ENCODE data around the gene ACTL9.

Gene ACTL9

GRCh38 chr19:8695911-8696310 lies 2.7 kb downstream of the ACTL9 start:
- H3F3A ChIP-seq (ENCODE audit: control insufficient read depth, insufficient read depth) = no peaks in the 10 kb centered on the region
- TF ChIP-seq CTCF (IDR thresholded peaks at IDR 0.05; ENCODE audit: low read depth, low read length, poor library complexity, severe bottlenecking) (no peak), EZH2phosphoT487 (IDR thresholded peaks at IDR 0.05; ENCODE audit: borderline replicate concordance, low read length) (no peak)

GRCh38 chr19:8695501-8695900 lies 3.1 kb downstream of the ACTL9 start:
- H3K4me2 ChIP-seq (ENCODE audit: low read length) = no peak overlapping the region
- no peaks in the 10 kb centered on the region for H4K20me1 ChIP-seq (ENCODE audit: control insufficient read depth, insufficient read depth, low read depth, low read length)

More at GRCh38 chr19:8695911-8696310, 2.7 kb downstream of the ACTL9 start:
- no peak overlapping the region for H3K4me2 ChIP-seq (ENCODE audit: low read length)
- H3K4me3 ChIP-seq (ENCODE audit: low read length) = no peak overlapping the region
- H3K36me3 ChIP-seq (ENCODE audit: control insufficient read depth, low read length) = no peaks in the 10 kb centered on the region
- no peaks in the 10 kb centered on the region for H3K9me2 ChIP-seq (replicated peaks; ENCODE audit: control insufficient read depth, low read length)
- H3K9me3 ChIP-seq (ENCODE audit: control insufficient read depth, insufficient read depth, low read length) = no peaks in the 10 kb centered on the region
- H3K27me3 ChIP-seq (ENCODE audit: control insufficient read depth, low read length) = no peaks in the 10 kb centered on the region
- H3K27ac ChIP-seq (ENCODE audit: low read depth, low read length) = no peak overlapping the region
- no peaks in the 10 kb centered on the region for H3K4me1 ChIP-seq (ENCODE audit: control insufficient read depth, low read length)
- no peaks in the 10 kb centered on the region for H3K79me2 ChIP-seq (ENCODE audit: control insufficient read depth, low read length)
- no peaks in the 10 kb centered on the region for H4K20me1 ChIP-seq (ENCODE audit: control insufficient read depth, insufficient read depth, low read depth, low read length)

GRCh38 chr19:8690753-8691539 lies 7.6 kb downstream of the ACTL9 start:
- H3K4me2 ChIP-seq (ENCODE audit: low read length) = no peak overlapping the region
- H3K79me2 ChIP-seq (ENCODE audit: control insufficient read depth, low read length) = no peaks in the 10 kb centered on the region
- H3K9me2 ChIP-seq (replicated peaks; ENCODE audit: control insufficient read depth, low read length) = no peaks in the 10 kb centered on the region
- H3K4me1 ChIP-seq (ENCODE audit: control insufficient read depth, low read length) = no peaks in the 10 kb centered on the region
- no peaks in the 10 kb centered on the region for H3K27me3 ChIP-seq (ENCODE audit: control insufficient read depth, low read length)
- H3F3A ChIP-seq (ENCODE audit: control insufficient read depth, insufficient read depth) = no peaks in the 10 kb centered on the region
- no peak overlapping the region for H3K4me3 ChIP-seq (ENCODE audit: low read length)
- no peak for TF ChIP-seq CTCF (IDR thresholded peaks at IDR 0.05; ENCODE audit: low read depth, low read length, poor library complexity, severe bottlenecking)
- no peak for TF ChIP-seq EZH2phosphoT487 (IDR thresholded peaks at IDR 0.05; ENCODE audit: borderline replicate concordance, low read length)
- no peaks in the 10 kb centered on the region for H4K20me1 ChIP-seq (ENCODE audit: control insufficient read depth, insufficient read depth, low read depth, low read length)
- H3K9me3 ChIP-seq (ENCODE audit: control insufficient read depth, insufficient read depth, low read length) = no peaks in the 10 kb centered on the region
- H3K27ac ChIP-seq (ENCODE audit: low read depth, low read length) = no peak overlapping the region
- no peaks in the 10 kb centered on the region for H3K36me3 ChIP-seq (ENCODE audit: control insufficient read depth, low read length)

More at GRCh38 chr19:8695501-8695900, 3.1 kb downstream of the ACTL9 start:
- no peaks in the 10 kb centered on the region for H3K4me1 ChIP-seq (ENCODE audit: control insufficient read depth, low read length)
- H3K4me3 ChIP-seq (ENCODE audit: low read length) = no peak overlapping the region
- TF ChIP-seq EZH2phosphoT487 (IDR thresholded peaks at IDR 0.05; ENCODE audit: borderline replicate concordance, low read length) (no peak), CTCF (IDR thresholded peaks at IDR 0.05; ENCODE audit: low read depth, low read length, poor library complexity, severe bottlenecking) (no peak)
- H3K27ac ChIP-seq (ENCODE audit: low read depth, low read length) = no peak overlapping the region
- no peaks in the 10 kb centered on the region for H3K27me3 ChIP-seq (ENCODE audit: control insufficient read depth, low read length)
- H3K9me2 ChIP-seq (replicated peaks; ENCODE audit: control insufficient read depth, low read length) = no peaks in the 10 kb centered on the region
- H3K9me3 ChIP-seq (ENCODE audit: control insufficient read depth, insufficient read depth, low read length) = no peaks in the 10 kb centered on the region
- H3K79me2 ChIP-seq (ENCODE audit: control insufficient read depth, low read length) = no peaks in the 10 kb centered on the region
- H3F3A ChIP-seq (ENCODE audit: control insufficient read depth, insufficient read depth) = no peaks in the 10 kb centered on the region
- no peaks in the 10 kb centered on the region for H3K36me3 ChIP-seq (ENCODE audit: control insufficient read depth, low read length)
